NCI-H146 treated with DMSO at 0.1 percent for 48 hours (cell line): ENCODE results near the gene ADGB.
"Not testable (repeated sequence)": the region's sequence is repeated elsewhere in the genome, so short reads cannot be mapped to it uniquely, and the experiment has no call there.

Source experiments
- DNase-seq: peaks from one replicate; lab custom pipeline; 2025; ENCODE audit not compliant: unreplicated experiment; lab: John Stamatoyannopoulos, UW

The ADGB gene

DNA sequence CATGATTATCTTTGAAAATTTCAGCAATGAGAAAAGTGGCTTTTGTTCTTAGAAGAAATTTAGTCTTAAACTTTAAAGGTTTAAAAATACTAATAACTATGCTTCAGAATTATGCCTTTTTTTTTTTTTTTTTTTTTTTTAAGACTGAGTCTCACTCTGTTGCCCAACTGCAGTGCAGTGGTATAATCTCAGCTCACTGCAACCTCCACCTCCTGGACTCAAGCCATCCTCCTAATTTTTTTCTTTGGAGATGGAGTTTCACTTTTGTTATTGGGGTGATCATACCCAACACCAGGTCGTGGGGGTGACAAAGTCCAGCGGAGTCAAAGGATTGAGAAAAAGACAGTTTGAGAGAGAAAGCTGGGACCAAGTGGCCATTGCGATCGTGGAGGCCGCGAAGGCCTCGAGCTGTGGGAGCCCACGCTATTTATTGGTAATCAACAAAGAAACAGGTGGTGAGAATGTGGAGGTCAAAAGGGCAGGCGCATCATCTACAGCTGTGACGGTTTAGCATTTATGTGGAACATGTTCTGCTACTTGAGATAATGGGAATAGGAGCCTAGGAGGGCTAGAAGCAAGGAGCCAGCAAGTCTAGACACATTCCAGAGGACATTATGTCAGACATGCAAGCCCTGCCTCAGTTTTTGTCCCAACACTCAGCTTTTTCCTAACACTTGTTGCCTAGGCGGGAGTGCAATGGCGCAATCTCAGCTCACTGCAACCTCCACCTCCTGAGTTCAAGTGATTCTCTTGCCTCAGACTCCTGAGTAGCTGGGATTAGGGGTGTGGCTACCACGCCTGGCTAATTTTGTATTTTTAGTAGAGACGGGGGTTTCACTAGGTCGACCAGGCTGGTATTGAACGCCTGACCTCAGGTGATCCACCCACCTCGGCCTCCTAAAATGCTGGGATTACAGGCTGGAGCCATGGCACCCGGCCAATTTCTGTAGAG lies 217.0 kb downstream of the ADGB start:
- not testable (repeated sequence) for DNase-seq

DNA sequence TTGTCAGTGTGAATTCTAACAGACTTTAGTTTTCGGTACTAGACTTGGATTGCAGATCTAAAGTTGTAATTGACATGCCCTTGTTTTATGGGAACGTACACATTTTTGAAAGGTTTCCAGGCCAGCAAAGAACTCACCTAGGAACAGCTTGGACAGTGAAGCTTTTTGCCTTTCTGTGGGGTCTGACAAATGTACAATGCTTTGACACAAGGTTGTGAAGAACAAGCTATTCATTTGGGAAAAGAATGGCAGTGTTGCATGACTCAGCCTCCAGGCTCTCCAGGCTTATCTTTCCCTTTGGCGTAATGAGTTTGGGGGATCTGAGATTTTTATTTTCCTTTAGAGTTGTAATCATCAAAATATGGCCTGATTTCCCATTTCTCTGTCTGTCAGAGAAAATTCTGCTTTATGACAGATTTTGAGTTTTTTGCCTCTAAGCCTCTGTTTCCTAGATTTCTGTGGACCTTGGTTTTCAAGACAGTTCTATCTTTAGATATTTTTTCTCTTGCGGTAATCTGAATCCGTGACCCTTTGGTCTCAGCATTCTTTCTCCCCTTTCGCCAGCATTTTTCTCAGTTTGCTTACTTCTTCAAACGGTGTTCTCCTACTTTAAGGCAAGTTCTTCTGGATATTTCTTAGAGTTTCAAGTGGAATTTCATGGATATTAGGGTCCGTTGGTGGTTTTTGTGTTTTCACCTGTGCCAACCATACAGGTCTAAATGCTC lies 221.0 kb downstream of the ADGB start:
- DNase-seq, result no peak

DNA sequence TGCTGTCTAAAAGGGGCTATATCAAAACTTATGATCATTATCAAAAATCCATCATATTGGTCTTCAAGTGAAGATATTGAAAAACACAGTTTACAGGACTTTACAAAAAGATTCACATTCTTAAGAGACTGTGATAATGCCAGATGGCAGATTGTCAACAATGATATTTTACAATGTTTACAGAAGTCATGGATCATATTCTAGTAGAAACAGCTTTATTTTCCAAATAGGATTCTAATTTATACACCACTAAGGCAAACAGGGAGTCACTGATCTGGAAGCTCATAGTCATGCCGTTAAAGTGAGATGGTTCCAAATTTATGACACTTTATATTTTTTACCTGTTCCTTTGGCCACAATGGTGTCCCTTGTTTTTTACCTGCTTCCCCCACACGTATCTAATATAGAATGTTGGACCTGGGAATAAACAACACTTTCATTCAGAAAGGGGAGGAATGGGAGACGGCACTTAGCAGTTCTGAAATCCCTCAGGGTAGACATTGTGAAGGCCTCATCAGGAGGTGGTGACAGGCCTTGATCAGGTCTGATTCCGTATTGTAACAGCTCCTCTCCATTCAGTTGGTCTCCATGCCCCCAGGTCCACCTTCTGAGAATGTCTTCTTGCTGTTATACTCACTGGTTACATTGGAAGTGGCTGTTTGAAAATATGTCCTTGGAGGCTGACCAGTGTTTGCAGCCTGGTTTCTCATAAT lies 228.6 kb downstream of the ADGB start:
- DNase-seq, result no peak

DNA sequence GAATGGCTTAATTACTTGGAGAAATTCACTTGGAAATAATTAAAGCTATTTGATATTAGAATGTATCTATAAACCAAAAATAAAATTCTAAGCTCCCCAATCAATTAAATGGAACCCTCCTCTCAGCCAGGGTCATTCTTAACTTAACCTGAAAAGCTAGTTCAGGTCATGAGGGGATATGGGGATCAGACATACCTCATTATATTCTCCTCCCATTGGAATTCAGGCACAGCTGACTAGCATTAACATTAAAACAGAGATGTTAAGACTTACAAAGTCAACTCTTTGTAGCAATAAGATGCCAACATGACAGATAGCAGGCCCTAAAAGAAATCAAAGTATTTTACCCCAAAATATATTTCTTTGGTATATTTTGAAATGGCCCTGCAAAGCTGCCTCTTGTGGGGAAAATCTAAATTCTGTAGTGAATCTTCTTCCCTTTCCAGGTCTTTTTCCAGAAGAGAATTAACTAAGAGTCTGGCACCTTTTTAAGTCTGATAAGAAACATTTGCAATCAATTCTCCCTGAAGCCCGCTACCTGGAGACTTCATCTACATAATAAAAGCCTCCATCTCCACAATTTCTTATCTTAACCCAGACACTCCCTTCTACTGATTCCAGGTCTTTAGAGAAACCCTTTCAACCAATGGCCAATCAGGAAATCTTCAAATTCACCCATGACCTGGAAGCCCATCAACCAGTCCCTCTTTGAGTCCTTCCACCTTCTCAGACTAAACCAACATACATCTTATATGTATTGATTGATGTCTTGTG lies 231.2 kb downstream of the ADGB start:
- DNase-seq, result no peak

DNA sequence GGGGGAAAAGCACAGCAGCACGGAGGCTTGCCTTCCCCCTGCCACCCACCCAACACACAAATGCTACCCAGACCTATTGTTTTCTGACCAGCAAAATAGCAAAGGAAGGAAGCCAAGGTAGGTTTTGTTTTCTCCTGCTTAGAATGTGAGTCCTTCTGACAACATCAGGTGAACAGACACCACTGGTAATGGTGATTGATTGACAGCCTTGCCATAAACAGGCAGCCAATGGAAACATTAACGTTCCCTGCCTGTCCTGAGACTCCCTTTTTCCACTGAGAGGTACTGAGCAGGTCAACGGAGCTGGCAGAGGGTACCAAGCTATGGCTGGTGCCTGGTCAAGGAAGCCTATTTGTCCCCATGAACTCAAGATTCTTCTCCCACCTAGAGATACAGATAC lies 234.4 kb downstream of the ADGB start:
- DNase-seq, result no peak

DNA sequence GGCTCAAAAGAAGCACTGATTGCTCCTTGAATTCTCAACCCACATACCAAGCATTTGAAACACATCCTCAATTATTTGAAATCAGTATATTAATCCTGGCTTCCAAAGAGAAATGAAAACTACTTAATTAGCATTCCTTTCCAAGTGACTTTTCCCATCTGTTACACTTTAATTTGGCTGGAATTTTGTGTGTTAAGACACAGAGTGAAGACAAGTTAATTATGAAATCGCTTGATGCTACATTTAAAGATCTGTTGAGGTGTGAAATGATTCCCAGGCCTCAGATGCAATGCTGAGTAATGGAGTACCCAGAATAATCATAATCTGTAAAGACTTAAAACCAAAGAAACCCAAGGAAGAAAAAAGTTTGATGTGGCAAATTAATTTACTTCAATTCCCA lies 241.4 kb downstream of the ADGB start:
- no peak for DNase-seq

DNA sequence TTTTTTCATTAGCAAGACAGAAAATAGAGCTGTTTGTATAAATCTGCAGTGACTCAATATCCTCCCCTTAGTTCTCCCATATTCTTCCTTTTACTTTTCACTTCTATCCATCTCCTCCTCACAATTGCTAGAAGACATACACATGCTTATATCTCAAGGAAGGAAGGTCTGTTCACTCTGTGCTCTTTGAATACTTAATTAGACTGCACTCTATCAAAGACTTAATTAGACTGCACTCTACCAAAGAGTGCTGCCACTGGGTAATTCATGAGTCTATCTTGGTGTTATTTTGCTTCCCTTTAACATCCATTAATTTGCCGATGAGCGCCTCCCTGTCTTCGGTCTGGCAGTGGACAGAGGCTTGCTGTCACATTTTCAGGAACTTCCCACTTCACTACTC lies 241.9 kb downstream of the ADGB start:
- no peak for DNase-seq

DNA sequence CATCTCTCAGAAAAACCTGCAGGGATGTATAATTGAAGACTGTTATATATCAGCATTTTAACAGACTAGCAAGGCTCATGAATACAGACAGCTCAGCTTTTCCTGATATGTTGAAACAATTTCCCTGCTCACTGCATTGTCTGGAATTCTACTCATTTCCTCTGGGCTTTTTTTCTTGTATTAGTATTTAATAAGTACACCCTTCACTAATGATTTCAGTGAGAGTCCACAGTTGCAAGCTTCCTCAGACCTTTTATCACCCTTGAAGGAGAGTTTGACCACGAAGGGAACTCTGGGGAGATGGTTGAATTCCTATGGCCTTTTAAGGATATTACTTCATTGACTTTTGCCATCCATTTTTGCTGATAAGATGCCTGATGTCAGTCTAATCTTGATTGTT lies 248.7 kb downstream of the ADGB start:
- DNase-seq, result no peak

DNA sequence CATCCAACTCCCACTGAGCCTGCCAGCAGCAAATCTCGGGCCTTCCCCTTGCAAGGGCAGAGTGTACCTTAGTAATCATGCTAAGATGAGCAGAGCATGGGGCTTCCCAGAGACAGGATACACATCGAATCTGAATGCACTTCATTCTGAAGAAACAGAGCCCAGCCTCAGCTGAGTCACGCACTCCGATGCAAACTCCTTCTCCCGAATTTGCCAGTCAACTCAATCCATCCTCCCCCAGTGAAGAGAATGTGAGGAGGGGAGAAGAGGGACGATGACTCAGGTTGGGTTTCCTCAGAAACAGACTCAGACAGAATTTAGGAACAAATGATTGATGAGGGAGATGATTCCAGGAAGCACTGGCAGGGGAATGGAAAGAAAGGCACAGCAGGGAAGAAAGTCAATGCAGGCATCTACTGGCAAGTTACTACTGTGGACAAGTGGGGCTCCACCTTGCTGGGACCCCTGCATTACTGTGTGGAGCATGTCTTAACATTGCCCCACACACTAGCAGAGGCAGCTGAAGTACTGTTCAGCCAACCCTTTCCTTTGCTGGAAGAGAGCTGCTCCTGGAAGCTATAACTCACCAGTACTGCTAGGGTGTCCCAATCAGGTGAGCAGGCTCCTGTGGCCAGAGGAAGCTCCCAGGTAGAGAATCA lies 251.6 kb downstream of the ADGB start:
- DNase-seq, result no peak

DNA sequence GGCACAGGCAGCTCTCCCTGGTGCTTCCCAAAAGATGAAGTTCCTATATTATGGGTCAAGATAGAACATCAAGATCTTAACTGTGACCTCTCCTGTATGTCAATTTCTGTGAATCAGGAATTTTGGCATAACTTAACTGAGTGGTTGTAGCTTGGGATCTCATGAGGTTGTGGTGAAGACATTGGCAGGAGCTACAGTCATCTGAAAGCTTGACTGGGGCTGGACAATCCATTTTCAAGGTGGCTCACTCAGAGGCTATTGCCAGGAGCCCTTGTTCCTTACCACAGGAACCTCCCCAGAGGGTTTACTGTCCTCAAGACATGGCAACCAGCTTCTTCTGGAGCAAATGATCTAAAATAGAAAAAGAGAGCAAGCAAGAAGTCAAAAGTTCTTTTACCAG lies 252.2 kb downstream of the ADGB start:
- no peak for DNase-seq

DNA sequence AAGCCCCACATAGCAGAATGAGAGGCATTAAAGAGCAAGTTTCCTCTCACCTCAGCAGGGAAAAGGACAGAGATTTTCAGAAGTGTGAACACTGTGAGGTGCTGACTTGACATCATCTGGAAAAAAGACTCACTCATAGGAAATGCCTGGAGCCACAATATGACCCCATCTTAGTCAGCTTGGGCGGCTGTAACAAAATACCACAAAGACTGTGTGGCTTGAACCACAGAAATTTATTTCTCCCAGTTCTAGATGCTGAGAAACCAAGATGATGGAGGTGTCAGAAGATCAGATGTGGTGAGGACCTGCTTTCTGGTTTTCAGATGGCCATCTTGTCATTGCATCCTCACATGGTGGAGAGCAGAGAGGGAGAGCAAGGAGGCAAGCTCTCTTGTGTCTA lies 253.1 kb downstream of the ADGB start:
- no peak for DNase-seq

DNA sequence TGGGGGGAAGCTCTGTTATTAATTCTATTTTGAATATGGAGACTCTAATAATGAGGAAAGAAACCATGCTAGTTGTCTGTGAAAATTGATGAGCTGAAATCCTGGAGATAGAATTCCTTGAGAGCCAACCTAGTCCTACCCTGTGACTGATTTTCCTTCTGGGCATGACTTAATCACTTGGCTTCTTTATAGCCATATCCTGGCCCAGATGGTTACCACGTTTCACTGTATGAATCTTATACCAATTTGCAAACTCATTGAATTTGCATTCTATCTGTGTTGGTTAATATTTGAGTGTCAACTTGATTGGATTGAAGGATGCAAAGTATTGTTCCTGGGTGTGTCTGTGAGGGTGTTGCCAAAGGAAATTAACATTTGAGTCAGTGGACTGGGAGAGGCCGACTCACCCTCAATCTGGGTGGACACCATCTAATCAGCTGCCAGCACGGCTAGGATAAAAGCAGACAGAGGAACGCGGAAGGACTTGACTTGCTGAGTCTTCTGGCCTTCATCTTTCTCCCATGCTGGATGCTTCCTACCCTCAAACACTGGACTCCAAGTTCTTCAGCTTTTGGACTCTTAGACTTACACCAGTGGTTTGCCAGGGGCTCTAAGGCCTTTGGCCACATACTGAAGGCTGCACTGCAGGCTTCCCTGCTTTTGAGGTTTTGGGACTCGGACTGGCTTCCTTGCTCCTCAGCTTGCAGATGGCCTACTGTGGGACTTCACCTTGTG lies 255.9 kb downstream of the ADGB start:
- DNase-seq, result not testable (repeated sequence)

DNA sequence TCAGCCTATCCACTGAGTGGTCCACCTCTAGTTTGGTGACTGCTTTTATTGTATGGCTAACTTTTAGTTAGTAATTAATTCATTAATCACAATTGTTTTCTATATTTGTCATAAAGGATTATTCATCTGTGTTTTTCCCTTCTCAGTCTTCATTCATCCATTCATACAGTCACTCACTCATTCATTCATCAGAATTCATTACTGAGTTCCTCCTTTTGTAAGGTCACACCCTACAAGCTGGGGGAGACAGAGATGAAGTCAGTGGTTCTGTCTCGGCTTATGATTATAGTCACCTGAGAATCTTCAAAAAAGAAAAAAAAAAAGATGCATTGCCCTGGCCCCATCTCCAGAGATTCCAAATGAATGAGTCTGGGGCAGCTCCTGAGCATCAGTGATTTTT lies 257.1 kb downstream of the ADGB start:
- DNase-seq, result no peak

DNA sequence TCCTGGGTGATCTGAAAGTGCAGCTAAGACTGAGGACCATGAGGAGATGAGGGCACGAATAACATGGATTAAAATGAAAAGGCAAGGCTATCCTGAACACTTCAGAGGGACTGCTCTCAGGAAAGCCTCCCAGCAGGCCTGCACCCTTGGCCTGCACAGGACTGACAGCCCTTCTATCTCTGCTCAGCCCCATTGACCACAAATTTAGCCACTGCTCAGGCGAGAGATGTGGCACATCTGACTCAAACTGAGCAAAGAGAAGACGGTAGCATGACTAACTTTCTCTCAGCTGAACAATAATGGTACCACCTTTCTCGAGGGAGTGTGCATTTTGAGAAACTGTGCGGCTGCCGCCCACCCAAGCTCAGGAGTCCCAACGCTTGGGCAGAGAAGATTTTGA lies 257.5 kb downstream of the ADGB start:
- no peak for DNase-seq

DNA sequence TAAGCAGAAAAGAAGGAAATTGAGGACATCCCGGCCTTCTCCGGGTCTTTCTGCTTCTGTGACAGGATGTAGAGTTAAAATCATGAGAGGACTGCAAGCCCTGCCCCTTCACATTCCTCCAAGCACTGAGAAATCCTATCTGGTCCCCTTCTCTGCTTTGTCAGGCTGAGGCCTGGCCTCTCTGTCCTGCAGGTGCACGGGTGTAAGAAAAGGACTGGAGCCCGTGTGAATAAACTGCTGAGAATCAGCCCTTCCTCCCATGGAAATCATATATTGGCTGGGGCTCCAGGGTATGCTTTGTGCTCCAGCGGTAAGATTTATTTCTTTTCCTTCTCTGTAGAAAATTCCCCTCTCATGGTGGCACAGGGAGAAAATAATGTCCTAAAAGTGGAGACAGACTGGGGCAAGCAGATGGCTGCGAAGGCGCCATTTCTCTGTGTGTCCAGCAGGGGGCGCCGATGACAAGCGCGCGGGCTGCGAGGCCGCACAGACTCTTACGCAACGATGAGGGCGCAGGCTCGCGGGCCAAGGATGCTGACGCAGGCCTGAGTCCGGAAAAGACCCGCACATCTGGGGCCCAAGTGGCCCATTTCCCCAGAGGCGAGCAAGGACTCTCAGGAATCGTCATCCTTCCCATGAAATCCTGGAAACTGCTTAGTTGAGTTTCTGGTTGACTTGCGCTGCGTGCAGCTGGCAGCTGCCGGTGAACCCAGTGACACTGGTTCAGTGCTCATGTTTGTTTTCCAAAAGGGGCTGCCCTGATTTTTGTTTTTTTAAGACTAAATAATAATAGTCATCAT lies 258.6 kb downstream of the ADGB start:
- peak; percentile 88 for DNase-seq

DNA sequence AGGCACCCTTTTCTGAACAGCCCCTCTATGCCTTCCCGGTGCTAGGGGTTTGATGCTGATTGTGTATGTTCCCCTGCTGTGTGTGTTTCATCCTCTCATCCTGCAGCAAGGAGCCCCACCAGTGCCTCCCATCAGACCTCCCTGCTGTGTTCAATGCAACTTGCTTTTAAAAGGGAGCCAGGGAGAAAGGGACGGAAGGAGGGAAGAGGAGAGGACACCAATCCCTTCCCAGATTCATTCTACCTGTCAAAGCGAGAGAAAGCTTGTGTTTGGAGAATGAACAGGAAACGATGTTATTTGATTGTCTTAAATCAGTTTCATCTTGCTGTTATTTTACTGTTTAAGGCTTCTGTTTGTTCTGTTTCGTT lies 259.2 kb downstream of the ADGB start:
- DNase-seq, result peak; percentile 88

DNA sequence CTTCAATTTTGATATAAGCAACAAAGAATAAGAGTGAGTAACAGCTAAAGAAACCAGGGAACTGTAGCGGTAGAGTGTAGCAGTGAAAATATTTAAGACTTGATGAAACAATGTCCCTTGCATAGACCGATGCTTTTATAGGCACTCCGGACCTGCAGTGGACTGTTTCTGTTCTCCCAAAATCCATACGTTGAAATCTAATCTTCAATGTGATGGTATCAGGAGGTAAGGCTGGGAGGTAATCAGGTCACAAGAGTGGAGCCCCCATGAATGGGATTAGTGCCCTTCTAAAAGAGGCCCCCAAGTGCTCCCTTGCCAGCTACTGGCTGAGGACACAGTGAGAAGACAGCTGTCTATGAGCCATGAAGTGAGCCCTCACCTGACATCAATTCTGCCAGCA lies 260.4 kb downstream of the ADGB start:
- no peak for DNase-seq

DNA sequence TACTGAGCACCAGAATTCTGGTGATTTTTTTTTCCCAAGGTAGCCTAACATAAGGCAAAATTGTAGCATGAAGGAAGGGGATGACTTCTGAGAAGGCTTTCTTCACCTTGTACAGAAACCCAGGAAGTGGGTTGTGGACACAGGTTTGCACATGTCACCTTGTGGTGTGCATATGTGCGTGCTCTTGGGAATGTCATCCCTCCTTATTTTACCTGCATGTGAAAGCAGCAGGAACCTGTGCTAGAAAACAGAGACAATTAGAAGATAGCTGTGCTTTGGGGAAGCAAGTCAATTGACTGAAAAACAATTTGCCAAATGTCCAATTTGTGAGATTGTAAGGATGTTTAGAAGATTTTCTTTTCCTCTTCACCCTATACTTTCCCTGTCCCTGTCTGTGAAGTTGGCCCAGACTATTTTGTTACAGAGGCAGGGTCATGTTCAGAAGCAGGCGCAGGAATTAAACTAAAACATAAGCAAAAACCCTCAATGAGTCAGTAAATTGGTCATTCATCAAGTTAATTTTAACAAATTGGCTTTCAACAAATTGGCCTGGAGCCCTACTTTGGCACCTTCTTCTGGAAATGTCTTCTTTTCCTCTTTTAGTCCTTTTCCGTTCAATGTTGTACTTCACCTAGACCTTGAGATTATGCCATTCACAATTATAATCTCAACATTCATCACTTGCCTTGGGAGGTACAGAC lies 261.2 kb downstream of the ADGB start:
- DNase-seq, result no peak
